IMR-90 (cell line): ENCODE measurements around the gene GADL1. TPM values are rescaled to one million over a fixed set of nuclear protein-coding genes. Genes with fewer than 3 reads are reported as not detected.
A peak's percentile ranks its signal among the peaks of the same experiment; 100 is the strongest.

ENCODE experiments used
- ATAC-seq: fragments of 200-7000 bp; cut with Tn5 transposase; 2 replicates; pipeline ENCODE4 v1.9.1; 2020; ENCODE audit warnings: low read depth, mild to moderate bottlenecking, moderate library complexity
- BruUV-seq: library from RNA; stranded (reverse); fragments of 400-500 nt; replicated peaks from 2 replicates; lab custom pipeline; 2021; lab: Mats Ljungman, UMichigan
- CTCF ChIA-PET: fragments of 300-600 bp; formaldehyde crosslinking; extraction: SDS; loops from one replicate; lab custom pipeline; 2021; ENCODE audit warnings: antibody characterized with exemption; lab: Yijun Ruan, JAX
- POLR2A ChIA-PET: fragments of 300-600 bp; sonication (Branson Sonifier 250); formaldehyde crosslinking; loops from one replicate; lab custom pipeline; 2022; ENCODE audit warnings: antibody characterized with exemption; ENCODE audit not compliant: unreplicated experiment; lab: Charles Lee
- DNase-seq: peaks from one replicate; pipeline ENCODE4 v3.0.0; 2013
- H2AFZ ChIP-seq: replicated peaks from 2 replicates; pipeline ENCODE3; 2013; ENCODE audit warnings: low read length, mild to moderate bottlenecking; ENCODE audit not compliant: poor library complexity
- H2AK5ac ChIP-seq: 2 replicates; pipeline ENCODE4 v1.6.1; 2013; ENCODE audit warnings: low read depth, low read length, inconsistent platforms
- H2AK9ac ChIP-seq: replicated peaks from 2 replicates; pipeline ENCODE3; 2013; ENCODE audit warnings: mild to moderate bottlenecking, low read depth, low read length, moderate library complexity; ENCODE audit not compliant: poor library complexity
- H2BK120ac ChIP-seq: 2 replicates; pipeline ENCODE4 v1.6.1; 2013; ENCODE audit warnings: low read depth, low read length, inconsistent platforms
- H2BK15ac ChIP-seq: 3 replicates; pipeline ENCODE4 v1.6.1; 2013; ENCODE audit warnings: low read depth, low read length, inconsistent platforms
- H2BK20ac ChIP-seq: 2 replicates; pipeline ENCODE4 v1.6.1; 2013; ENCODE audit warnings: low read depth, mild to moderate bottlenecking, inconsistent platforms, low read length, moderate library complexity
- H2BK5ac ChIP-seq: 2 replicates; pipeline ENCODE4 v1.6.1; 2013; ENCODE audit warnings: mild to moderate bottlenecking, low read depth, low read length, inconsistent platforms; ENCODE audit not compliant: poor library complexity, severe bottlenecking
- H3K14ac ChIP-seq: replicated peaks from 2 replicates; pipeline ENCODE4 v1.6.1; 2013; ENCODE audit warnings: low read depth, low read length, inconsistent platforms
- H3K18ac ChIP-seq: 2 replicates; pipeline ENCODE4 v1.6.1; 2013; ENCODE audit warnings: low read depth, low read length, control low read depth
- H3K23ac ChIP-seq: 2 replicates; pipeline ENCODE4 v1.6.1; 2013; ENCODE audit warnings: low read depth, low read length, inconsistent platforms
- H3K27ac ChIP-seq: 2 replicates; pipeline ENCODE4 v1.5.1; 2013; ENCODE audit warnings: mild to moderate bottlenecking, control low read depth, low read length; ENCODE audit not compliant: insufficient read depth
- H3K27me3 ChIP-seq: 2 replicates; pipeline ENCODE4 v1.6.1; 2013; ENCODE audit warnings: low read length; ENCODE audit not compliant: control insufficient read depth, insufficient read depth
- H3K36me3 ChIP-seq: 2 replicates; pipeline ENCODE4 v1.6.1; 2013; ENCODE audit warnings: low read length, mixed read lengths; ENCODE audit not compliant: control insufficient read depth, insufficient read depth
- H3K4ac ChIP-seq: 2 replicates; pipeline ENCODE4 v1.6.1; 2013; ENCODE audit warnings: low read depth, low read length, inconsistent platforms
- H3K4me1 ChIP-seq: 2 replicates; pipeline ENCODE4 v1.6.1; 2013; ENCODE audit warnings: low read length, mixed read lengths; ENCODE audit not compliant: control insufficient read depth, insufficient read depth
- H3K4me2 ChIP-seq: 2 replicates; pipeline ENCODE4 v1.6.1; 2013; ENCODE audit warnings: low read depth, mild to moderate bottlenecking, control low read depth, low read length, moderate library complexity
- H3K4me3 ChIP-seq: 2 replicates; pipeline ENCODE4 v1.5.1; 2013; ENCODE audit warnings: low read depth, mild to moderate bottlenecking, control low read depth, low read length, moderate library complexity; ENCODE audit not compliant: insufficient read depth
- H3K56ac ChIP-seq: 2 replicates; pipeline ENCODE4 v1.6.1; 2013; ENCODE audit warnings: low read length, inconsistent platforms; ENCODE audit not compliant: insufficient read depth; ENCODE audit errors: extremely low read depth
- H3K79me1 ChIP-seq, 2 experiments: 2 replicates each; pipeline ENCODE4 v1.6.1; 2013; ENCODE audit warnings: low read length in 2 of 2, inconsistent platforms in 1 of 2, low read depth in 1 of 2
- H3K9ac ChIP-seq: 2 replicates; pipeline ENCODE4 v1.6.1; 2013; ENCODE audit warnings: low read depth, low read length, control low read depth
- H3K9me1 ChIP-seq: 2 replicates; pipeline ENCODE4 v1.6.1; 2013; ENCODE audit warnings: low read length, inconsistent platforms; ENCODE audit not compliant: insufficient read depth
- H3K9me3 ChIP-seq: 2 replicates; pipeline ENCODE4 v1.6.1; 2013; ENCODE audit warnings: low read length; ENCODE audit not compliant: control insufficient read depth, insufficient read depth
- H4K20me1 ChIP-seq: 2 replicates; pipeline ENCODE4 v1.6.1; 2013; ENCODE audit warnings: low read length, inconsistent platforms; ENCODE audit not compliant: insufficient read depth
- H4K5ac ChIP-seq: 2 replicates; pipeline ENCODE4 v1.6.1; 2013; ENCODE audit warnings: mild to moderate bottlenecking, low read depth, low read length, control low read depth
- H4K8ac ChIP-seq, 2 experiments: 2 replicates each; pipeline ENCODE4 v1.6.1; 2013; ENCODE audit warnings: low read depth in 2 of 2, low read length in 2 of 2, control low read depth in 1 of 2, inconsistent platforms in 1 of 2
- H4K91ac ChIP-seq: 2 replicates; pipeline ENCODE4 v1.6.1; 2013; ENCODE audit warnings: low read depth, low read length, inconsistent platforms; ENCODE audit not compliant: insufficient read depth
- CHD1 ChIP-seq: IDR thresholded peaks from 2 replicates; pipeline ENCODE4 v1.6.1; 2012; ENCODE audit warnings: low read depth, low read length, improper control_type of control experiment
- MAFK ChIP-seq: IDR thresholded peaks from 2 replicates; pipeline ENCODE4 v1.6.1; 2012; ENCODE audit warnings: low read depth, low read length, improper control_type of control experiment
- MXI1 ChIP-seq: IDR thresholded peaks from 2 replicates; pipeline ENCODE4 v1.6.1; 2012; ENCODE audit warnings: low read depth, mild to moderate bottlenecking, low read length, moderate library complexity, borderline replicate concordance
- USF2 ChIP-seq: fragments of 150-350 bp; IDR thresholded peaks from 2 replicates; pipeline ENCODE4 v1.6.1; 2017; ENCODE audit warnings: mild to moderate bottlenecking, antibody characterized with exemption, low read length, low read depth
- WGBS, 2 experiments: methylation state at CpG; one replicate each; pipeline versions ENCODE4 v1.1.5 to v1.1.7; 2013; ENCODE audit warnings: missing lambda C conversion rate in 2 of 2; ENCODE audit not compliant: insufficient read length in 1 of 2; ENCODE audit errors: extremely low coverage in 2 of 2; 5-methylcytosine and 5-hydroxymethylcytosine counted together
- dilution Hi-C: fragments of 300-500 bp; cut with HindIII; formaldehyde crosslinking; loops from one replicate; pipeline ENCODE4 v1.14.3; 2018; ENCODE audit warnings: low sequenced_read_pairs; ENCODE audit not compliant: unreplicated experiment
- in situ Hi-C: fragments of 300-500 bp; cut with MboI; formaldehyde crosslinking; loops from 3 replicates; pipeline ENCODE4 v1.14.3; 2019; ENCODE audit warnings: low sequenced_read_pairs, inconsistent platforms, mixed read lengths
- intact Hi-C: fragments of 100-400 bp; cut with micrococcal nuclease; formaldehyde crosslinking; loops from 2 replicates; pipeline ENCODE4 v1.10.0; 2022
- polyA plus RNA-seq, 3 experiments: library from polyadenylated mRNA; depleted of rRNA; stranded (reverse); fragments of >200 nt; gene quantifications; 2 replicates each; pipeline ENCODE4 v1.2.3, GENCODE V29; 2012; ENCODE audit warnings: low replicate concordance in 1 of 3
- total RNA-seq: library from RNA; depleted of rRNA; stranded (reverse); fragments of >200 nt; gene quantifications from 2 replicates; pipeline ENCODE4 v1.2.3, GENCODE V29; 2012

The GADL1 gene
- total and polyA plus RNA-seq, 2 of the 4 experiments (the other 2 are of a cell fraction), result not detected

GRCh38 chr3:30751610-30752299, 142.7 kb downstream of the GADL1 start (continued):
- no peak for TF ChIP-seq MXI1
- TF ChIP-seq MAFK, result no peak

GRCh38 chr3:30750967-30751366, 143.5 kb downstream of the GADL1 start:
- H3K27ac ChIP-seq, result no peak overlapping the region
- H3K36me3 ChIP-seq, result no peaks in the 10 kb centered on the region
- H3K18ac ChIP-seq, result no peak overlapping the region
- H2BK120ac ChIP-seq, result no peak overlapping the region
- intact Hi-C loops, result loop anchor here (1.0 to 5.0 kb wide), 3 partner anchors 59 to 738 kb away; no protein-coding TSS in a partner anchor
- no peak overlapping the region for H3K4me3 ChIP-seq
- POLR2A ChIA-PET, result no interaction called here
- BruUV-seq, result no TSS peak
- no peak overlapping the region for H3K23ac ChIP-seq
- ATAC-seq (no peak), DNase-seq (no peak)
- H2AK9ac ChIP-seq, result no peak overlapping the region
- no peak overlapping the region for H4K8ac ChIP-seq
- no peak overlapping the region for H4K91ac ChIP-seq
- no peak overlapping the region for H3K56ac ChIP-seq
- in situ Hi-C loops, result loop anchor here (5.0 kb wide), 1 partner anchor 709 kb away; no protein-coding TSS in a partner anchor
- H3K9me3 ChIP-seq, result no peaks in the 10 kb centered on the region
- H3K27me3 ChIP-seq, result no peaks in the 10 kb centered on the region
- H3K9me1 ChIP-seq, result no peaks in the 10 kb centered on the region
- dilution Hi-C loops, result no loop called here
- no peak overlapping the region for H2BK20ac ChIP-seq
- H2BK15ac ChIP-seq, result no peak overlapping the region
- 0 out of 2 replicates have a peak overlapping the region, but pooled peaks have one; percentile 9 for H2AK5ac ChIP-seq
- no peak overlapping the region for H3K9ac ChIP-seq
- H2AFZ ChIP-seq, result no peak overlapping the region
- CTCF ChIA-PET, result interaction anchor here (0.6 to 1.8 kb wide), 4 partner anchors 57 to 709 kb away, joined by 3 to 8 read pairs (median 5); no protein-coding TSS in a partner anchor
- H3K4me2 ChIP-seq, result no peak overlapping the region
- H4K5ac ChIP-seq, result no peak overlapping the region
- H3K79me1 ChIP-seq, result no peaks in the 10 kb centered on the region
- H4K20me1 ChIP-seq, result no peaks in the 10 kb centered on the region
- 100% methylated on average over 1 of the region's 7 CpGs; no CpG with 5 or more reads in 1 of the 2 experiments for WGBS, 2 experiments
- H3K4ac ChIP-seq, result no peak overlapping the region
- peak; percentile 35; the same call in 1 of the 2 replicates for TF ChIP-seq USF2
- no peak for TF ChIP-seq CHD1
- H2BK5ac ChIP-seq, result no peak overlapping the region
- no peak overlapping the region for H3K14ac ChIP-seq
- H3K4me1 ChIP-seq, result peaks cover 7% of the 10 kb centered on the region
